Neural cell (in vitro differentiated cells): ENCODE measurements around the gene ARID3A. TPM values are rescaled to one million over a fixed set of nuclear protein-coding genes. Genes with fewer than 3 reads are reported as not detected.

Experiments used
- H2AFZ ChIP-seq: fragments of 200-600, 300-800 bp; sonication (generic), shearing (Covaris generic); 2 replicates; pipeline ENCODE4 v1.6.0; 2014; ENCODE audit warnings: low read depth, mild to moderate bottlenecking, antibody characterized with exemption, low read length, moderate library complexity
- H3F3A ChIP-seq: fragments of 200-600 bp; shearing (Covaris generic); 2 replicates; pipeline ENCODE4 v1.6.1; 2016; ENCODE audit warnings: mild to moderate bottlenecking, moderate library complexity, mixed read lengths, antibody characterized with exemption, low read length; ENCODE audit not compliant: insufficient read depth, poor library complexity, severe bottlenecking
- H3K27ac ChIP-seq: fragments of 200-600, 300-800 bp; sonication (generic), shearing (Covaris generic); 2 replicates; pipeline ENCODE4 v1.5.1; 2014; ENCODE audit warnings: mild to moderate bottlenecking, low read length, moderate library complexity
- H3K27me3 ChIP-seq: fragments of 300-800, 200-600 bp; sonication (generic), shearing (Covaris generic); 2 replicates; pipeline ENCODE4 v1.6.0; 2014; ENCODE audit warnings: mild to moderate bottlenecking, low read depth, low read length, moderate library complexity; ENCODE audit not compliant: insufficient read depth
- H3K36me3 ChIP-seq: fragments of 300-800, 200-600 bp; sonication (generic), shearing (Covaris generic); 2 replicates; pipeline ENCODE4 v1.5.1; 2014; ENCODE audit warnings: mild to moderate bottlenecking, antibody characterized with exemption, low read length, moderate library complexity; ENCODE audit not compliant: insufficient read depth
- H3K4me2 ChIP-seq: fragments of 300-800, 200-600 bp; sonication (generic), shearing (Covaris generic); 2 replicates; pipeline ENCODE4 v1.6.0; 2014; ENCODE audit warnings: mild to moderate bottlenecking, low read length
- H3K4me3 ChIP-seq: fragments of 300-800, 200-600 bp; sonication (generic), shearing (Covaris generic); 2 replicates; pipeline ENCODE4 v1.5.1; 2014; ENCODE audit warnings: mild to moderate bottlenecking, low read length, moderate library complexity
- H3K79me2 ChIP-seq: fragments of 200-600 bp; shearing (Covaris generic); replicated peaks from 2 replicates; pipeline ENCODE4 v1.6.0; 2014; ENCODE audit warnings: mild to moderate bottlenecking, low read length, moderate library complexity; ENCODE audit not compliant: insufficient read depth
- H3K9ac ChIP-seq: fragments of 300-800, 200-600 bp; sonication (generic), shearing (Covaris generic); 2 replicates; pipeline ENCODE4 v1.6.1; 2016; ENCODE audit warnings: mild to moderate bottlenecking, low read length, mixed read lengths
- H3K9me2 ChIP-seq: fragments of 200-600 bp; shearing (Covaris generic); 2 replicates; pipeline ENCODE4 v1.6.1; 2016; ENCODE audit warnings: mild to moderate bottlenecking, low read length, mixed read lengths; ENCODE audit not compliant: insufficient read depth
- H3K9me3 ChIP-seq: fragments of 200-600, 300-800 bp; sonication (generic), shearing (Covaris generic); 2 replicates; pipeline ENCODE4 v1.6.1; 2016; ENCODE audit warnings: mild to moderate bottlenecking, mixed run types, low read length, moderate library complexity, mixed read lengths
- H4K20me1 ChIP-seq: fragments of 200-600 bp; shearing (Covaris generic); 2 replicates; pipeline ENCODE4 v1.6.1; 2016; ENCODE audit warnings: mild to moderate bottlenecking, mixed run types; ENCODE audit not compliant: insufficient read depth
- EP300 ChIP-seq: fragments of 450-650 bp; conservative IDR thresholded peaks from 2 replicates; pipeline ENCODE4 v1.6.1; 2014; ENCODE audit warnings: antibody characterized with exemption, mild to moderate bottlenecking, moderate library complexity; ENCODE audit not compliant: poor library complexity, severe bottlenecking
- EZH2 ChIP-seq: fragments of 200-600, 300-800 bp; shearing (Covaris generic), sonication (generic); IDR thresholded peaks from 2 replicates; pipeline ENCODE4 v1.6.1; 2014; ENCODE audit warnings: antibody characterized with exemption, low read length, borderline replicate concordance, mild to moderate bottlenecking; ENCODE audit not compliant: insufficient read depth, poor library complexity, severe bottlenecking
- MXI1 ChIP-seq: fragments of 450-650 bp; conservative IDR thresholded peaks from 2 replicates; pipeline ENCODE4 v1.6.1; 2014; ENCODE audit warnings: antibody characterized with exemption, mild to moderate bottlenecking; ENCODE audit not compliant: poor library complexity, severe bottlenecking
- POLR2AphosphoS5 ChIP-seq: IDR thresholded peaks from 2 replicates; pipeline ENCODE4 v1.6.1; 2012
- RAD21 ChIP-seq: fragments of 450-650 bp; conservative IDR thresholded peaks from 2 replicates; pipeline ENCODE4 v1.6.1; 2014; ENCODE audit warnings: antibody characterized with exemption, mild to moderate bottlenecking, moderate library complexity
- SMC3 ChIP-seq: fragments of 450-650 bp; conservative IDR thresholded peaks from 2 replicates; pipeline ENCODE4 v1.6.1; 2014; ENCODE audit warnings: antibody characterized with exemption, mild to moderate bottlenecking, moderate library complexity; ENCODE audit not compliant: poor library complexity
- TAF1 ChIP-seq: IDR thresholded peaks from 2 replicates; pipeline ENCODE4 v1.6.1; 2012; ENCODE audit warnings: low read depth
- polyA plus RNA-seq: library from polyadenylated mRNA; depleted of rRNA; stranded (reverse); fragments of >200 nt; gene quantifications from 2 replicates; pipeline ENCODE4 v1.2.3, GENCODE V29; 2014
- TF ChIP-seq, protein P1 (sequence below): IDR thresholded peaks from 2 replicates; pipeline ENCODE4 v1.6.1; 2012; ENCODE audit warnings: borderline replicate concordance
- TF ChIP-seq, protein P2 (sequence below): fragments of 450-650 bp; IDR thresholded peaks from 2 replicates; pipeline ENCODE4 v1.5.1; 2014; ENCODE audit warnings: antibody characterized with exemption, mild to moderate bottlenecking, moderate library complexity; ENCODE audit not compliant: poor library complexity, severe bottlenecking

Gene ARID3A
- polyA plus RNA-seq, 1 donor from 2014 or later = 11.4 TPM

DNA sequence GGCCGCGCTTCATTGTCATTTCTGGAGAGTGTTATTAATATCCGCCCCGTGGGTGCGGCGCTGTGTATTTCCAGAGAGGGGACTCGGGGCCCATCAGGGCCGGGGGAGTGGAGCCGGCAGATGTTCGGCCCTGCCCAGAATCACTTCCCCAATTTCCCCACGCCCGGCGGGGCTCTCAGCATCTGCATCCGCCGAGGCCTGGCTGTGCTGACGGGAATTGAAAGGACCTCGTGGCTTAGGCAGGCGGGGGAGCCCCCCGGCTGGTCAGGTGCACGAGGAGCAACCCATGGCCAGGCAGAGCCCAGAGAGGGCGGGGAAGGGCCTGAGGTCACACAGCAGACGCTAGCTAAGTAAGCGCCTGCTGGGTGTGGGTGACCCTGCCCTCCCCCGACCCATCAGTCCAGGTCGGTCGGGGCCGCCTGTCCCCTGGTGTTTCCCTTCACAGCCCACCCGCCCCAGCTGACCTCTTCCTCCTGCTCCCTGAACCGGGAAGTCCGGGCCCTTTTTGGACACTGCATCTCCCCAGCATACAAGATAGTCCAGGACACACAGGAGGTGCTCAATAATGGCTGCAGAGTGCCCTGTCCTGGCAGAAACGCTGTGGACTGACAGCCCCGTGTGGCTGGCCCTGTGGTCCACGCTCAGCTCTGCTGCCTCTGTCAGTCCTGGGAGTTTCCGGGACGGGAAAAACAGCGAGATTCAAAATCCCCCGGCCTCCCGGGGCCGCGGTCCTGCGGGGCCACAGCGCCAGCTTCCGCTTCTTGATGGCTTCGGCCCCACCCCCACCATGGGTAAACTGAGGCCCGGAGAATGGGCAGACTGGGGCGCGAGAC, 22.1 kb downstream of the ARID3A start:
- H3K27me3 ChIP-seq = no peaks in the 10 kb centered on the region
- H3K4me3 ChIP-seq = no peak overlapping the region
- no peak overlapping the region for H3K27ac ChIP-seq
- no peaks in the 10 kb centered on the region for H3F3A ChIP-seq
- no peaks in the 10 kb centered on the region for H3K9me3 ChIP-seq
- TF ChIP-seq TAF1 = no peak
- no peak for TF ChIP-seq EP300
- no peak for TF ChIP-seq RAD21
- TF ChIP-seq, protein P1, sequence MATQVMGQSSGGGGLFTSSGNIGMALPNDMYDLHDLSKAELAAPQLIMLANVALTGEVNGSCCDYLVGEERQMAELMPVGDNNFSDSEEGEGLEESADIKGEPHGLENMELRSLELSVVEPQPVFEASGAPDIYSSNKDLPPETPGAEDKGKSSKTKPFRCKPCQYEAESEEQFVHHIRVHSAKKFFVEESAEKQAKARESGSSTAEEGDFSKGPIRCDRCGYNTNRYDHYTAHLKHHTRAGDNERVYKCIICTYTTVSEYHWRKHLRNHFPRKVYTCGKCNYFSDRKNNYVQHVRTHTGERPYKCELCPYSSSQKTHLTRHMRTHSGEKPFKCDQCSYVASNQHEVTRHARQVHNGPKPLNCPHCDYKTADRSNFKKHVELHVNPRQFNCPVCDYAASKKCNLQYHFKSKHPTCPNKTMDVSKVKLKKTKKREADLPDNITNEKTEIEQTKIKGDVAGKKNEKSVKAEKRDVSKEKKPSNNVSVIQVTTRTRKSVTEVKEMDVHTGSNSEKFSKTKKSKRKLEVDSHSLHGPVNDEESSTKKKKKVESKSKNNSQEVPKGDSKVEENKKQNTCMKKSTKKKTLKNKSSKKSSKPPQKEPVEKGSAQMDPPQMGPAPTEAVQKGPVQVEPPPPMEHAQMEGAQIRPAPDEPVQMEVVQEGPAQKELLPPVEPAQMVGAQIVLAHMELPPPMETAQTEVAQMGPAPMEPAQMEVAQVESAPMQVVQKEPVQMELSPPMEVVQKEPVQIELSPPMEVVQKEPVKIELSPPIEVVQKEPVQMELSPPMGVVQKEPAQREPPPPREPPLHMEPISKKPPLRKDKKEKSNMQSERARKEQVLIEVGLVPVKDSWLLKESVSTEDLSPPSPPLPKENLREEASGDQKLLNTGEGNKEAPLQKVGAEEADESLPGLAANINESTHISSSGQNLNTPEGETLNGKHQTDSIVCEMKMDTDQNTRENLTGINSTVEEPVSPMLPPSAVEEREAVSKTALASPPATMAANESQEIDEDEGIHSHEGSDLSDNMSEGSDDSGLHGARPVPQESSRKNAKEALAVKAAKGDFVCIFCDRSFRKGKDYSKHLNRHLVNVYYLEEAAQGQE = no peak
- no peak for TF ChIP-seq SMC3
- TF ChIP-seq MXI1 = no peak
- TF ChIP-seq POLR2AphosphoS5 = no peak
- TF ChIP-seq EZH2 = no peak
- TF ChIP-seq, protein P2, sequence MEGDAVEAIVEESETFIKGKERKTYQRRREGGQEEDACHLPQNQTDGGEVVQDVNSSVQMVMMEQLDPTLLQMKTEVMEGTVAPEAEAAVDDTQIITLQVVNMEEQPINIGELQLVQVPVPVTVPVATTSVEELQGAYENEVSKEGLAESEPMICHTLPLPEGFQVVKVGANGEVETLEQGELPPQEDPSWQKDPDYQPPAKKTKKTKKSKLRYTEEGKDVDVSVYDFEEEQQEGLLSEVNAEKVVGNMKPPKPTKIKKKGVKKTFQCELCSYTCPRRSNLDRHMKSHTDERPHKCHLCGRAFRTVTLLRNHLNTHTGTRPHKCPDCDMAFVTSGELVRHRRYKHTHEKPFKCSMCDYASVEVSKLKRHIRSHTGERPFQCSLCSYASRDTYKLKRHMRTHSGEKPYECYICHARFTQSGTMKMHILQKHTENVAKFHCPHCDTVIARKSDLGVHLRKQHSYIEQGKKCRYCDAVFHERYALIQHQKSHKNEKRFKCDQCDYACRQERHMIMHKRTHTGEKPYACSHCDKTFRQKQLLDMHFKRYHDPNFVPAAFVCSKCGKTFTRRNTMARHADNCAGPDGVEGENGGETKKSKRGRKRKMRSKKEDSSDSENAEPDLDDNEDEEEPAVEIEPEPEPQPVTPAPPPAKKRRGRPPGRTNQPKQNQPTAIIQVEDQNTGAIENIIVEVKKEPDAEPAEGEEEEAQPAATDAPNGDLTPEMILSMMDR = no peak
- H3K9ac ChIP-seq = no peak overlapping the region
- no peak overlapping the region for H3K4me2 ChIP-seq
- H3K9me2 ChIP-seq = no peaks in the 10 kb centered on the region
- no peaks in the 10 kb centered on the region for H3K79me2 ChIP-seq
- no peak overlapping the region for H2AFZ ChIP-seq
- no peaks in the 10 kb centered on the region for H4K20me1 ChIP-seq
- H3K36me3 ChIP-seq = no peaks in the 10 kb centered on the region

DNA sequence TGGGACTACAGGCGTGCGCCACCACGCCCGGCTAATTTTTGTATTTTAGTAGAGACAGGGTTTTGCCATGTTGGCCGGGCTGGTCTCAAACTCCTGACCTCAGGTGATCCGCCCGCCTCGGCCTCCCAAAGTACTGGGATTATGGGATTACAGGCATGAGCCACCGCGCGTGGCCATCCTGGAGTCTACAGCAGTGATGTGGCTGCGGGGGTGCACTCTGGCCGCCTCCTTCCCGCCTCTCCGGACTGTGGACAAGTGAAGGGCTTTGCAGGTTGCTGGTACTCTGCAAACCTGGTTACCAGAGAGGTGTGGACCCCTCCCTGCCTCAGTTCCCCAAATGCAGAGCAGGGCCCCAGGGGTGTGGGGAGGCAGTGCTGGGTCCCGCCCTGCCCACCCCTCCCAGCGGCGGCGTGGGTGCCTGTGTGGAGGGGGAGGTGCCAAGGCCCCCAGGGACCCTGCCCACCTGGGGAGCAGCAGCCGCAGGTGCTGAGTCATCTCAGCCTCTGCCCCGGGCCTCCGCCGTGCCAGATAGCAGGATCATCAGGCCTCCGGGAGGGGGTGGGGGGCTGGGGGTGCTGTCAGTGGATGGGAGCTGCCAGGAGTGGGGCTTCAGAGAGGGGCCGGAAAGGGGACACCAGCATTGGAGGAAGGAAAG, 23.1 kb downstream of the ARID3A start:
- no peak overlapping the region for H3K9ac ChIP-seq
- H3K4me2 ChIP-seq = no peak overlapping the region
- H3K79me2 ChIP-seq = no peaks in the 10 kb centered on the region
- no peaks in the 10 kb centered on the region for H3K9me3 ChIP-seq
- H4K20me1 ChIP-seq = no peaks in the 10 kb centered on the region
- no peak overlapping the region for H3K27ac ChIP-seq
- no peaks in the 10 kb centered on the region for H3K27me3 ChIP-seq
- H3K9me2 ChIP-seq = no peaks in the 10 kb centered on the region
- H3K4me3 ChIP-seq = no peak overlapping the region
- no peaks in the 10 kb centered on the region for H3K36me3 ChIP-seq
- no peak overlapping the region for H2AFZ ChIP-seq
- no peaks in the 10 kb centered on the region for H3F3A ChIP-seq
- TF ChIP-seq POLR2AphosphoS5 = no peak
- TF ChIP-seq EP300 = no peak
- TF ChIP-seq, protein P2 = no peak
- TF ChIP-seq SMC3 = no peak
- TF ChIP-seq MXI1 = no peak
